ENCODE results near the gene SUGP2.
"Not testable (repeated sequence)": the region's sequence is repeated elsewhere in the genome, so short reads cannot be mapped to it uniquely, and the experiment has no call there.

SUGP2 gene

DNA sequence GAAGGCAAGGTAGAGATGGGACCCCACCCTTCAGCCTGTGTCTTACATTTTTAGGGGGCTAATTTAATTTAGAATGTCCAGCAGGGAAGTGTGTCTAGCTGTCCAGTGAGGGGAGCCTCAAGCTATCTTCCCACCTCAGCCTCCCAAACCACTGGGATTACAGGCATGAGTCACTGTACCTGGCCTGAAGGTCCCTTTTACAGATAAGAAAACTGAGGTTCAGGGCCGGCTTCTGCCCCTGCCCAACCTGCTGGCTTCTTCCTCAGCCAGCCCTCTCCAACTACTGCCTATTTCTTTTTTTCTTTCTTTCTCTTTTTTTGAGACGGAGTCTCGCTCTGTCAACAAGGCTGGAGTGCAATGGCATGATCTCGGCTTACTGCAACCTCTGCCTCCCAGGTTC, 72.9 kb downstream of the SUGP2 start:
- TF ChIP-seq ELF4 (IDR thresholded peaks at IDR 0.05), result no peak
- no peak for TF ChIP-seq ZNF384 (IDR thresholded peaks at IDR 0.05)
- TF ChIP-seq L3MBTL2 (conservative IDR thresholded peaks at IDR 0.05), result no peak
- no peak for TF ChIP-seq HDGF (IDR thresholded peaks at IDR 0.05; ENCODE audit: borderline replicate concordance)
- TF ChIP-seq TARDBP (IDR thresholded peaks at IDR 0.05), result no peak
- TF ChIP-seq SUZ12 (IDR thresholded peaks at IDR 0.05), result no peak
- no peak for TF ChIP-seq FOXK2 (IDR thresholded peaks at IDR 0.05)
- no peak for TF ChIP-seq ARNT (IDR thresholded peaks at IDR 0.05)
- no peak for DNase-seq (ENCODE audit: extremely low spot score)
- ChIA-PET CTCF (interaction anchor here (0.7 kb wide), 1 partner anchor 27 kb away, joined by 3 read pairs; no protein-coding TSS in a partner anchor), POLR2A (no interaction called here)

DNA sequence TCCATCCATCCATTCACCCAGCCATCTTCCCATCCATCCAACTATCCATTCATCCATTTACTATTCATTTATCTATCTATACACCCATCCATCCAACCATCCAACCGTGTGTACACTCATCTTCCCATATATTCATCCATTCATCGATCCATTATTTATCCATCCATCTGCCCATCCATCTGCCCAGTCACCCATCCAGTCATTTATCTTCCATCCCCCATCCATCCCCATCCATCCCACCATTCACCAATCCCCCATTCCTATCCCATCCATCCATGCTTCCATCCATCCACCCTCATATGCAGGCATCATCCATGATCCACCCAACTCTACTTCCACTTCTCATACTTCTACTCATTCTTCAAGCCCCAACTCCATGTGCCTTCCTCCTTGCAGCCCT, 78.3 kb downstream of the SUGP2 start:
- CTCF ChIA-PET, result interaction anchor here (1.0 kb wide), 1 partner anchor 29 kb away, joined by 3 read pairs; no protein-coding TSS in a partner anchor
- no peak for TF ChIP-seq NFRKB (IDR thresholded peaks at IDR 0.05)
- no peak for TF ChIP-seq FOXK2 (IDR thresholded peaks at IDR 0.05)
- TF ChIP-seq BHLHE40 (IDR thresholded peaks at IDR 0.05; ENCODE audit: borderline replicate concordance), result no peak
- TF ChIP-seq SP1 (IDR thresholded peaks at IDR 0.05), result no peak
- no peak for DNase-seq (ENCODE audit: extremely low spot score)
- POLR2A ChIA-PET, result no interaction called here

DNA sequence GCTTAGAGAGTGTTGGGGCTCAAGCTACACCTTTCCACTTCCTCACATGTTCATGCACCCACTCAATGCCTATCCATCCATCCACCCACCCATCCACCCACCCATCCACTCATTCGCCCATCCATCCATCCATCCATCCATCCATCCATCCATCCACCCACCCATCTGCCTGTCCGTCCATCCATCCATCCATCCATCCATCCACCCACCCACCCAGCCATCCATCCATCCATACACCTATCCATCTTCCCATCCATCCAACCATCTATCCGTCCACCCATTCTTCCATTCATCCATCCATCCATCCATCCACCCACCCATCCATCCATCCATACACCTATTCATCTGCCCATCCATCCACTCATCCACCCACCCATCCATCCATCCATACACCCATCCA, 79.2 kb downstream of the SUGP2 start:
- CTCF ChIA-PET, result no interaction called here
- POLR2A ChIA-PET, result no interaction called here
- no peak for DNase-seq (ENCODE audit: extremely low spot score)
- TF ChIP-seq LEF1 (IDR thresholded peaks at IDR 0.05; ENCODE audit: borderline replicate concordance) (no peak), SP1 (IDR thresholded peaks at IDR 0.05) (no peak), FOXA1 (IDR thresholded peaks at IDR 0.05) (no peak)

DNA sequence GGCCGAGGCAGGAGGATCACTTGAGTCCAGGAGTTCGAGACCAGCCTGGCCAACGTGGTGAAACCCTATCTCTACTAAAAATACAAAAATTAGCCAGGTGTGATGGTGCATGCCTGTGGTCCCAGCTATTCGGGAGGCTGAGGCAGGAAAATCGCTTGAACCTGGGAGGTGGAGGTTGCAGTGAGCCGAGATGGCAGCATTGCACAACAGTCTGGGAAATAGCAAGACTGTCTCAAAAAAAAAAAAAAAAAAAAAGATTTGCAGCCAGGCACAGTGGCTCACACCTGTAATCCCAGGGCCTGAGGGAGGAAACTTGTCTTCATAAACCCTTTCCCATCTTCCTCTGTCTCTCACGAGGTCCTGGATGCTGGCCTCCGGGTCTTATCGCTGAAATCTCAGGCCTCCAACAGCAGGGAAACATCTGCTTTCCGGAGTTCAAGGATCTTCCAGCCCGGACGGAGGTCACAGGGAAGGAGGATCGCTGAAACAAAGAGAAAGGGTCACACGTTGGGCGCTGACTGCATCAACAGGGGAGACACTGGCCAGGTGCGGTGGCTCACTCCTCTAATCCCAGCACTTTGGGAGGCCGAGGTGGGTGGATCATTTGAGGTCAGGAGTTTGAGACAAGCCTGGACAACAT, 80.8 kb downstream of the SUGP2 start:
- POLR2A ChIA-PET; DNase-seq (ENCODE audit: extremely low spot score); CTCF ChIA-PET: not testable (repeated sequence)

DNA sequence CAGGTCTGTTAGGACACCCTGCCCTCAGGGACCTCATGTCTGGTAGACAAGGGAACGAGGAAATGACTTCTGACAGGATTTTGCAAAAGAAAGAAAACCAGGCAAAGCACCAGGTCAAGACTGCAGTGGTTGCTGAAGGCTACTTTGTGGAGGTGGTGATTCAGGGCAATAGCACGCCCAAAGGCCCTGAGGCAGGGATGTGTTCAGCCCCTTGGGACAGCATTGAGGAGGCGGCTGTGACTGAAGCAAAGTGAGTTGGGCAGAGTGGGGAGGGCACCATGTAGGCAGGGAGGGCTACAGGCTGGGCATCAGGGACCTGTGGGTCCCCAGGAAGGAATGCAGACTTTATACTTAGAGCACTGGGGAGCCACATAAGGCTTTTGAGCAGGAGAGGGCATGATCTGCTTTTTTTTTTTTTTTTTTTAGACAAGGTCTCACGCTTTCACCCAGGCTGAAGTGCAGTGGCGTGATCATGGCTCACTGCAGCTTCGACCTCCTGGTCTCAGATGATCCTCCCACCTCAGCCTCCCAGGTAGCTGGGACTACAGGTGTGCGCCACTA, 81.5 kb downstream of the SUGP2 start:
- ChIA-PET CTCF (no interaction called here), POLR2A (no interaction called here)
- DNase-seq (ENCODE audit: extremely low spot score), result no peak
- TF ChIP-seq ZNF384 (IDR thresholded peaks at IDR 0.05) (0 out of 2 replicates have a peak, but pooled peaks have one; percentile 19), CTBP1 (IDR thresholded peaks at IDR 0.05; ENCODE audit: borderline replicate concordance) (no peak)

DNA sequence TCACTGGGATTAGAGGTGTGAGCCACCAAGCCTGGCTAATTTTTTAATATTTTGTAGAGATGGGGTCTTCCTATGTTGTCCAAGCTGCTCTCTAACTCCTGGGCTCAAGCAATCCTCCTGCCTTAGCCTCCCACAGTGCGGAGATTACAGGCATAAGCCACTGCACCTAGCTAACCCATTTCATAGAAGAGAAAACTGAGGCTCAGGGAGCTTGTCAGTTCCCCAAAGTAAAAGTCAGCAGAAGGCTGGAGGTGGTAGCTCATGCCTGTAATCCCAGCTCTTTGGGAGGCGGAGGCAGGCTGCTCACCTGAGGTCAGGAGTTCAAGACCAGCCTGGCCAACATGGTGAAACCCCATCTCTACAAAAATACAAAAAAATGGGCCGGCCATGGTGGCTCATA, 83.5 kb downstream of the SUGP2 start:
- ChIA-PET POLR2A (no interaction called here), CTCF (interaction anchor here (0.6 to 1.1 kb wide), 2 partner anchors 37 to 319 kb away, joined by 4 read pairs; no protein-coding TSS in a partner anchor)
- TF ChIP-seq ARNT (IDR thresholded peaks at IDR 0.05), result no peak
- no peak for TF ChIP-seq ZNF384 (IDR thresholded peaks at IDR 0.05)
- no peak for TF ChIP-seq LEF1 (IDR thresholded peaks at IDR 0.05; ENCODE audit: borderline replicate concordance)
- TF ChIP-seq ELF4 (IDR thresholded peaks at IDR 0.05), result no peak
- TF ChIP-seq SUZ12 (IDR thresholded peaks at IDR 0.05), result no peak
- no peak for TF ChIP-seq FOXK2 (IDR thresholded peaks at IDR 0.05)
- TF ChIP-seq L3MBTL2 (conservative IDR thresholded peaks at IDR 0.05), result no peak
- no peak for TF ChIP-seq SP1 (IDR thresholded peaks at IDR 0.05)
- no peak for TF ChIP-seq CTBP1 (IDR thresholded peaks at IDR 0.05; ENCODE audit: borderline replicate concordance)
- DNase-seq (ENCODE audit: extremely low spot score), result no peak

DNA sequence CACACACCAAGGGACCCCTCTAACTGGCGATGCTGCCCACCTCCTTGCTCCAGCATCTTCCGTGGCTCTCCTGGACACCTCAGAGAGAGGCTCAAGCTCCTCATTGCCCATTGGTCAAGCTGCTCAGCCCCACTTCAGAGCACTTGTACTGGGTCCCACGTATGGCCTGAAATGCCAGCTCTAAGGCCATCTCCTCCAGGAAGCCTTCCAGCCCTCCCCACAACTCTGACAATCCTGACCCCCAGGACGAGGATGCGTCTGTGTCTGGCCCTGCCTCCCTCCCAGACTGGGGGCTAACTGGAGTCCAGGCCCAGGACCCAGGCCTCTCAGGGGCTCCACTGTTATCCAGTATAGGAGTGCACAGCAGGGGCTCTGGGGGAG, 84.4 kb downstream of the SUGP2 start:
- POLR2A ChIA-PET, result no interaction called here
- CTCF ChIA-PET, result interaction anchor here (0.6 to 1.1 kb wide), 2 partner anchors 38 to 318 kb away, joined by 4 read pairs; no protein-coding TSS in a partner anchor
- DNase-seq (ENCODE audit: extremely low spot score), result no peak
- TF ChIP-seq TARDBP (IDR thresholded peaks at IDR 0.05) (no peak), BHLHE40 (IDR thresholded peaks at IDR 0.05; ENCODE audit: borderline replicate concordance) (no peak), ELF4 (IDR thresholded peaks at IDR 0.05) (no peak), FOXK2 (IDR thresholded peaks at IDR 0.05) (no peak), ZNF384 (IDR thresholded peaks at IDR 0.05) (no peak), SUZ12 (IDR thresholded peaks at IDR 0.05) (no peak), FOXM1 (IDR thresholded peaks at IDR 0.05; ENCODE audit: borderline replicate concordance) (no peak), CTBP1 (IDR thresholded peaks at IDR 0.05; ENCODE audit: borderline replicate concordance) (no peak), SP1 (IDR thresholded peaks at IDR 0.05) (no peak), L3MBTL2 (conservative IDR thresholded peaks at IDR 0.05) (no peak), ARNT (IDR thresholded peaks at IDR 0.05) (no peak), NFRKB (IDR thresholded peaks at IDR 0.05) (no peak)
- TF ChIP-seq, protein P1, sequence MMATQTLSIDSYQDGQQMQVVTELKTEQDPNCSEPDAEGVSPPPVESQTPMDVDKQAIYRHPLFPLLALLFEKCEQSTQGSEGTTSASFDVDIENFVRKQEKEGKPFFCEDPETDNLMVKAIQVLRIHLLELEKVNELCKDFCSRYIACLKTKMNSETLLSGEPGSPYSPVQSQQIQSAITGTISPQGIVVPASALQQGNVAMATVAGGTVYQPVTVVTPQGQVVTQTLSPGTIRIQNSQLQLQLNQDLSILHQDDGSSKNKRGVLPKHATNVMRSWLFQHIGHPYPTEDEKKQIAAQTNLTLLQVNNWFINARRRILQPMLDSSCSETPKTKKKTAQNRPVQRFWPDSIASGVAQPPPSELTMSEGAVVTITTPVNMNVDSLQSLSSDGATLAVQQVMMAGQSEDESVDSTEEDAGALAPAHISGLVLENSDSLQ (IDR thresholded peaks at IDR 0.05), result no peak

DNA sequence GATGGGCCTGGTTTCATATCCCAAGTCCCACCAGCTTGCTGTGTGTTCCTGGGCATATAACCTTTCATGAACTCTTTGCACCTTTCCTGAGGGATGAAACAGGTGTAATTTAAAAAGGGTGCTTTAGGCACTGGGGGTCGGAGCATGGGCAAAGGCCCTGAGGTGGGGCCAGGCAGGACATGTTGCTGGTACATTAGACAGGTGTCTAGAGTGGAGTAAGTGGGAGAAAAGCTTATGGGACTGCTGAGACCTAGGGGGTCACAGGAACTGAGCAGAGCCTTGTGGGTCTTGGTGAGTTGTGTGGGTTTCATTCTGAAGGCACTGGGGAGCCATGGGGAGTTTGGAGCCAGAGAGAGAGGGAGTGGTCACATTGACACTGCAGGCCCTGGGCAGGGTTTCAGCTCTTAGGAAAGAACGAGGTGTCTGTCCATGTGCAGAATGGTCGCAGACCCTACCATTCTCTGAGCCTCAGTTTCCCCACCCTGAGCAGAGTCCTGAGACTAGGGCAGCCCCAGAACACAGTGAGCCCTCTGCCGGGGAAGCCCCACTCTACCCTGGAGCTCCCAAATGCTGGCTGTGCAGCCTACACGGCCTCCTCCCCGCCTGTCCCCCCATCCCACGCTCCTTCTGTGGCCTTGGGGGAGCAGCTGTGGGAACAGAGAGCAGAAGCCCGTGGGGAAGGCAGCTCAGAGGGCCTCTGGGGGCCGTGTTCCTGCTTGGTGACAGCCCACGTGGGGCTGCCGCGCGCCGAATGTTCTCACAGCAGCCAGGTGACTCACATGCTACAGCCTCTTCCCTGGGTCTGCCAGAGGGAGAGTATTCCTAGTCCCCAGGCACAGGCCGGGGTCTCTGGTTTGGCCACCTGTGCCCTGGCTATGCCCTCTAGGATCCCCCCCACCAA, 85.0 kb downstream of the SUGP2 start:
- DNase-seq (ENCODE audit: extremely low spot score), result no peak
- ChIA-PET POLR2A (no interaction called here), CTCF (interaction anchor here (0.6 to 0.7 kb wide), 2 partner anchors 10 to 22 kb away, joined by 3 read pairs; no protein-coding TSS in a partner anchor)
- TF ChIP-seq FOXM1 (IDR thresholded peaks at IDR 0.05; ENCODE audit: borderline replicate concordance) (no peak), ELF4 (IDR thresholded peaks at IDR 0.05) (no peak), NFRKB (IDR thresholded peaks at IDR 0.05) (no peak), TARDBP (IDR thresholded peaks at IDR 0.05) (no peak), BHLHE40 (IDR thresholded peaks at IDR 0.05; ENCODE audit: borderline replicate concordance) (no peak), CTBP1 (IDR thresholded peaks at IDR 0.05; ENCODE audit: borderline replicate concordance) (no peak), ZNF384 (IDR thresholded peaks at IDR 0.05) (no peak), LEF1 (IDR thresholded peaks at IDR 0.05; ENCODE audit: borderline replicate concordance) (no peak), SP1 (IDR thresholded peaks at IDR 0.05) (no peak), HDGF (IDR thresholded peaks at IDR 0.05; ENCODE audit: borderline replicate concordance) (no peak)
- TF ChIP-seq, protein P1 (IDR thresholded peaks at IDR 0.05), result no peak
